Activated CD8-positive, alpha-beta memory T cell treated with anti-CD3 and anti-CD28 coated beads, Interleukin-2, amount 50 U/mL, for 4 hours (primary cell): ENCODE measurements around the gene ERG28.
"Not testable (repeated sequence)": the region's sequence is repeated elsewhere in the genome, so short reads cannot be mapped to it uniquely, and the experiment has no call there.

Experiments used
- DNase-seq: peaks from one replicate; pipeline ENCODE4 v3.0.0-alpha.2; 2020

The ERG28 gene

DNA sequence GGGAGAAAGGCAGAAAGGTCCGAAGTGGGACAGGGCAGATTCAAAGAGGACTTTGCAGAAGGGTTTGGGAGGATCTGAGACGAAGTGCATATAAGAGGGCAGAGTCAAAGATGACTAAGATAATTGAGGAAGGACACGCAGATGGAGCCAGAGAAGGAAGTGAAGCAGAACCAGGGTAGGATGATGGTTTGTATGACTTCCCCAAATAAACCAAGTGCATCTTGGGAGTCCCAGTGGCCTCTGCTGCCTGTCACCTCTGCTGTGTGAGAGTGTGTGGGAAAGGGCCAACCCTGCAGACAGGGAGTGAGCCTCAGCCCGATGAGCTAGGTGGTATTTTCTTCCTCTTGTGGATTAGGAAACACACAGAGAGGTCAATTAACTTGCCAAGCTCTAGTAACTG is 45.5 kb downstream of the ERG28 start:
- DNase-seq = no peak

- DNase-seq = no peak
These were observed 46.5 kb downstream of the ERG28 start for GRCh38 chr14:75614179-75614578.

GRCh38 chr14:75612157-75612556 is 48.5 kb downstream of the ERG28 start:
- no peak for DNase-seq

DNA sequence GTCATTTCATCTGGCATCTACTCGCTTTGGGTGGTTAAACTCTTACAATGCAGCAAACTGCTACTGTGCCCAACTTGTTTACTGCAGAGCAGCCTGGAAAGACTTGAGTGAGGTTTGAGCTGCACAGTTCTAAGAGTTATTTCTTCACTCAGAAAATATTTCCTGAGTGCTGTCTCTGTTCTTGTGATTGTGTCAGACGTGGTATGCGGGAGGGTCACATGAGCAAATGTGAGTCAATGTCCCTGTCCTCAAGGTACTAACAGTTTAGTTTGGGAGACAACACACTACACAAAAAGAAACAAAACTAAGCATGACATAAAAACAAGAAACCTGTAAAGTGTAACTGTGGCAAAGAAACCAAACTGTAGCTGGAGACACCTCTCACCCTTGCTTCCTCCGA is 49.8 kb downstream of the ERG28 start:
- no peak for DNase-seq

DNA sequence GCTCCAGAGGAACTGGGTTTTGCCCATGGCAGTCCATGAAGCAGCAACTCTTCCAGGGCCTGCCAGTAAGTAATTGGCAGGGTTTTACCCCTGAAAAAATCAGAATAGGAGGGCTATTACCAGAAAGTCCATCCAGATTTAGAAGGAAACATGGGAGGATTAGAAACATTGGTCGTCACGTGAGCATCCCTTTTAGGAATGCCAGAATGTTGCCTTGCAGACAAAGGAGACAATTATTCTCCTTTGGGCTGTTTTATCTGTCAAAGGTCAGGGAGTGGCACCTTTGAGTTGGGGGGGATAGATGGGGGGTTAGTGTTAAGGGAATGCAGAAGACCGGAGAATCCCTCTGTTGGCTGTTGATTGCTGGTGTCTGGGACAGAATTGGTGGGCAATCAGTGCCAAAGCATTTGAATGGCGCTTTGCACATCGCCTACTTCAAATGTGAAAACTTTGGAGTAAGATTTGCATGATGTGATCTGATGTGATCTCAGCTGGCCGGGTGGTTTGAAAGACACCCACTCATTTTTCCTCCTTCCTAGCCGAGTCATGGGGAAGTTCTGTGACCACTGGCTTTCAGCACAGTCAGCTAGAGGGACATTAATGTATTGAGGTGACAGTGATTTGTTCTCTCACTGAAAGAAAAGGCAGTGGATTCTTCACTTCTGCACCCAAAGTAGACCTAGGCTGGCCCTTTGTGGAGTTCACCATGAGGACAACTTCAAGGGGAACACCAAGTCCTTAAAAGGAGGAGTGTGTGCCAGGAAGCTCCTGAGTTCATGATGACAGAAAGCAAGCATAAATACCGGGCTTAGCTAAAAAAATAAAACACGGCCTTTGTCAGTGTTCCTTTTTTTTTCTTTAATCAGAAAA is 50.8 kb downstream of the ERG28 start:
- DNase-seq = no peak

- DNase-seq = no peak
These were observed 51.6 kb downstream of the ERG28 start for GRCh38 chr14:75609116-75609515.

DNA sequence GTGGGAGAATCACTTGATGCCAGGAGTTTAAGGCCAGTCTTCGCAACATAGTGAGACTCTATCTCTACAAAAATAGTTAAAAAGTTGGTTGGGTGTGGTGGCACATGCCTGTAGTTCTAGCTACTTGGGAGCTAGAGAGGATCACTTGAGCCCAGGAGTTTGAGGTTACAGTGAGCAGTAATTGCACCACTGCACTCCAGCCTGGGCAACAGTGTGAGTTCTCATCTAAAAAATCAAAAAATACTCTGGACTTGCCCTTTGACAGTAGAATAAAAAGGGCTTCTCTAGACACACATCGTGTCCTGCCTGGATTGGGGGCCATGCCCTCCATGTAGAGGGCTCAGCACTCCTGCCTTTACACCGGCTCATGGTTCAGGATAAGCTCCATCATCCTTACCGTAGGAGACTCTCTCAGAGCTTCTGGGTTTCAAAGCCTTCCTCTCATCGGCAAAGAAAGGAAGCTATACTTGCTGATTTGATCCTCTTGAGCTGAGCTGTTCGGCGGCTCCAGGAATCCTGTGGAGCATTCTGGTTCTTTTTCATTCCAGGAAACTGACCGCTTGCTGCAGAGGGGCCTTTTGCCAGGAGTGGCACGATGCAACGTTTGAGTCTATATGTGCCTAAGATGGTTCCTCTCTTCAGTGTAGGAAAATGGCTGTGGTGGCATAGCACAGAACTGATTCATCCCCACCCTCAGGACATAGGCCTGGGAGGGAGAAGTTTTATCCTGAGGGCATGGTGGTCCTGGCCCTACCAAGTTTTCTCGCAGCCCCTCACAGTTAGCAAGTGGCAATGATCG is 52.6 kb downstream of the ERG28 start:
- DNase-seq = no peak

DNA sequence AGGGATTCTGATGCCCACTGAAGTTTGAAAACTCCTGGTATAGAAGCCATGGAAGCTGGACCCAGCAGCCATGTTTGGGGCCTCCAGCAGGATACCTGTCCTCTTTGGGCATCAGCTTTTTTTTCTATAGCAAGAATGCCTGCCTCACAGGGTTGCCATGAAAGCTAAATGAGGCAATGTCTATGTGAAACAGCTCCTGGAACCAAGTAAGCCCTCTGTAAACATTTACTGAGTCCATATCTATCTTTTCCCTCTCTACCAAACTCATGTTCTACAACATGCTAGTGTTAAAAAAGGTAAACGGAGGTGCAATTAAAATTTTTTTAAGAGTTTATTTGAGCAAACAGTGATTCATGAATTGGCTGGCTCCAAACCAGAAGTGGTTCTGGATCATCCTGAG is 53.6 kb downstream of the ERG28 start:
- DNase-seq = no peak

DNA sequence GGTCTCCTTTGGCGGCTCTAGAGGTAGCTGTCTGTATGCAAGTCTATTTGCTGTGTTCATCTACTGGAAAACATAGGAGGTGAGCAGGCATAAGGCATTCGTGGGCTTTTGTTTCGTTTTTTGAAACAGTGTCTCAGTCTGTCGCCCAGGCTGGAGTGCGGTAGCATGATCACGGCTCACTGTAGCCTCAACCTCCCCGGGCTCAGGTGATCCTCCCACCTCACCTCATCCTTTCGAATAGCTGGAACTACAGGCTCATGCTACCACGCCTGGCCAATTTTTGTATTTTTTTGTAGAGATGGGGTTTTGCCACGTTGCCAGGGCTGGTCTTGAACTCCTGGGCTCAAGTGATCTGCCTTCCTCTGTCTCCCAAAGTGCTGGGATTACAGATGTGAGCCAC is 54.8 kb downstream of the ERG28 start:
- no peak for DNase-seq

- DNase-seq = no peak
These were observed 55.5 kb downstream of the ERG28 start for GRCh38 chr14:75604979-75605851.

DNA sequence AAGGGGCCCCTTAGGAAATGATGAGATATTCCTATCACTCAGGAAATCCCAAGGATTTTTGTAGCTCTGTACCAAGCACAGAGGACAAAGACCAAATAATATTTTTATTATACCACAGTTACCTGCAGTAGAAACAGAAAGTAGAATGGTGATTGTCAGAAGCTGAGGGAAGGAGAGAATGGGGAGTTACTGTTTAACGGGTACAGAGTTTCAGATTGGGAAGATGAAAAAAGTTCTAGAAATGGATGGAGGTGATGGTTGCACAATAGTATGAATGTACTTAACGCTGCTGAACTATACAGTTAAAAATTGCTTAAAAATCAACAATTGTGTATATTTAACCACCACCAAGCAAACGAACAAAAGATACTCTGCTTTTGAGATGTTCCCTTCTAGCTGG is 58.2 kb downstream of the ERG28 start:
- DNase-seq = no peak

DNA sequence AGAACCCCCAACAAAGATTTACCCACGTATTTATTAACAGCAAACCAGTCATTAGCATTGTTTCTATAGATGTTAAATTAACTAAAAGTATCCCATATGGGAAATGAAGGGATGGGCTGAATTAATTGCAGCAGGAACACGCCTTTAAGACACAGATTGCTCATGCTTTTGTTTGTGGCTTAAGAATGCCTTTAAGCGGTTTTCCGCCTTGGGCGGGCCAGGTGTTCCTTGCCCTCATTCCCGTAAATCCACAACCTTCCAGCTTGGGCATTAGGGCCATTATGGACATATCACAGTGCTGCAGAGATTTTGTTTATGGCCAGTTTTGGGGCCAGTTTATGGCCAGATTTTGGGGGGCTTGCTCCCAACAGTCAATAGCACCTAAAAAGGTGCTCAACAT is 59.6 kb downstream of the ERG28 start:
- not testable (repeated sequence) for DNase-seq

GRCh38 chr14:75600100-75600499 is 60.6 kb downstream of the ERG28 start:
- not testable (repeated sequence) for DNase-seq
